ENCODE measurements around the gene HSDL1. TPM values are rescaled to one million over a fixed set of nuclear protein-coding genes. Genes with fewer than 3 reads are reported as not detected.
A peak's percentile ranks its signal among the peaks of the same experiment; 100 is the strongest.

The HSDL1 gene
- polyA plus RNA-seq (2013, experiment 1 of 2; ENCODE audit: insufficient read length) = 20.6 TPM
- polyA plus RNA-seq (2013, experiment 2 of 2; ENCODE audit: insufficient read length) = 20.8 TPM

DNA sequence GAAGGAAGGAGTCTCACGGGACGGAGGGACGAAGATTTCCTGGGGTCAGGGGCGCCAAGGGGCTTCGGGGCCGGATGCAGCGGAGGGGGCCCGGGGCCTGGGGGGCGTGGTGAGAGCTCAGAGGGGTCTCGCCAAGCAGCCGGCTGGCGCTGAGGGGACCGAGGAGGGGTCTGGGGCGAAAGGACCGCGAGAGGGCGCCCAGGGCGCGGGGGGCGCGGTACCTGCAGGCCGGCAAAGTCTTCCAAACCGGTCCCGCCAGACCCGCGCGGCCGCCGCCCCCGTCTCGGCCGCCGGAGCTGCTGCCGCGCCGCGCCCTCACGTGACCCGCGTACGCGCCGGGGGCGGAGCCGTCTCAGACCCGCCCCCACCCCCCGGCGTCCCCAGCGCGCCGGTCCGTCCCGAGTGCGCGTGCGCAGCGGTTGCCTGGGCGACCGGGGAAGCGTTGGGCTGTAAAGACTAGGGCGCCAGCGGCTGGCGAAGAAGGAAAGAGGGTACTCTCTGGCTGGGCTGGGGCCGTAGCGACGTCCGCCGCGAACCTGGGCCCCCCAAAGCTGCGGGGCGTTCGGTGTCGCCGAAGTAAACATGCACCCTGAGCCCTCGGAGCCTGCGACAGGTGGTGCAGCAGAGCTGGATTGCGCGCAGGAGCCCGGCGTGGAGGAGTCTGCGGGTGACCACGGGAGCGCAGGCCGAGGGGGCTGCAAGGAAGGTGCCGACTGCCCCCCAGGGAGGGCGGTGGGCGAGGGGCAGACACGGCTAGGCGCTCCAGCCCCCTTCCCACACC, at the start of gene HSDL1, which contains the start of gene DNAAF1:
TSS of gene HSDL1 (minus strand) at position 319 of the 781 bp plus-strand sequence. CDS start 13,856 bp downstream, outside the sequence.
TSS of gene DNAAF1 (plus strand) at position 450 of the 781 bp plus-strand sequence. CDS start at position 583, 133 bp downstream.
- DNase-seq = peak; percentile 84

DNA sequence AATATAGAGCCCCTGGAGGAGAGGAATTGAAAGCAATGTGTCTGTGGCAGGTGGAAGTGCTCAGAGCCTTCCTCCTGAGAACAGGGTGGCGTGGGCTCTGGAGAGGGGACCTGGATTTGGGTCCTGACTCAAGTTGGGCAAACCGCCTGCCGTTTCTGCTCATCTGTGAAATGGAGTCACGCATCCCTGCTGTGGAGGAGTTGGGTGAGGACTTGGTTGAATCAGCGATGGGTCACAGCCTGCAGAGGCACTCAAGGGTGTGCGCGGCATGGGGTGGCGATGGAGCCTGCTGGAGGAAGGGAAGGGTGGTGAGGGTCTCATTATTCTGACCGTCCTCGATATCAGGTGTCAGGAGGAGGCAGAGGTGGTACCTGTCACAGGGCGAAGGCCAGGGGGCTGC, 49.0 kb upstream of the HSDL1 start:
- DNase-seq = no peak

DNA sequence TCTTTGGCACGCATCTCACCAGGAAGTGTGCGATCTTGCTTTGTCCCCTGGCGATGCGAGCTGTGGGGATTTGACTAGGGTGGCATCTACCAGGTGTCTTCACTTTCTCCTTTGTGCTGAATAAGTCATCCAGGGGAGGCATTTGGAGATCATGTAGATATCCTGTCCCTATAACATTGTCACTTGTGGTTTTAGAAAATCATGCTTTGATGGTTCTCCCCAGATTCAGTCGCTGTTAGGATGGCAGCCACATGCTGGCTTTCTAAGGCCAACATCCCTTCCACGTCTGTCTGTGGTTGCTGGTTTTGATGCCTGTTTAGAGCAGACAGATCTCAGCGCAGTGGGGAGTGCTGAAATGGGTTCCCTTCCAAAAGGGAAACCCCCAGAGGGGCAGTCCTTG, 48.5 kb upstream of the HSDL1 start:
- no peak for DNase-seq

- no peak for DNase-seq
These were observed 46.5 kb upstream of the HSDL1 start for GRCh38 chr16:84191466-84191865.

DNA sequence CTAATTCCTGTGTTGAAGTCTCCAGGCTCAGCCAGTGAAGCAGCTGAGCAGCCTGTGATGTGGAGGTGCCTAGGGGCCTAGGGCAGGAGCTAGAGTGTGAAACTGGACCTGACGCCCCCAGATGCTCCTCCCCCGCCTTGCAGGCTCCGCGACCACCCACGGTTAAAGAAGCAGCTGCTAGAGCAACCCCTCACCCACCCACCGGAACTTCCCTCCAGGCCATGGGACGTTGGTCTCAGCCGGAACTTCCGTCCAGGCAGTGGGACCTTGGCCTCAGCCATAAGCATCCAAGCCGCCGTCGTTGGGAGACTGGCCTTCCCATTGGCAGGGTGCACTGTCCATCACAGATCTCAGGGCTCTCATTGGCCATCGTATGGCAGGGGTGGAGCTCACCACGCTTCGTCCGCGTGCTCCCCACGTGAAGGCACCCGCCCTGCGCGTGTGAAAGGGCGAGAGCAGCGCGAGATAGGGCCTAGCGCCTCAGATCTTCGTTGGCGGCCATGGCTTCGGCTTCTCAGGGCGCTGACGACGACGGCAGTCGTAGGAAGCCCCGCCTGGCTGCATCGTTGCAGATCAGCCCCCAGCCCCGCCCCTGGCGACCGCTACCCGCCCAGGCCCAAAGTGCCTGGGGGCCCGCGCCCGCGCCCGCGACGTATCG, 45.9 kb upstream of the HSDL1 start, which contains the start of gene ADAD2:
TSS of gene ADAD2 (plus strand) at position 427 of the 658 bp plus-strand sequence. CDS start at position 501, 74 bp downstream.
- DNase-seq = no peak

DNA sequence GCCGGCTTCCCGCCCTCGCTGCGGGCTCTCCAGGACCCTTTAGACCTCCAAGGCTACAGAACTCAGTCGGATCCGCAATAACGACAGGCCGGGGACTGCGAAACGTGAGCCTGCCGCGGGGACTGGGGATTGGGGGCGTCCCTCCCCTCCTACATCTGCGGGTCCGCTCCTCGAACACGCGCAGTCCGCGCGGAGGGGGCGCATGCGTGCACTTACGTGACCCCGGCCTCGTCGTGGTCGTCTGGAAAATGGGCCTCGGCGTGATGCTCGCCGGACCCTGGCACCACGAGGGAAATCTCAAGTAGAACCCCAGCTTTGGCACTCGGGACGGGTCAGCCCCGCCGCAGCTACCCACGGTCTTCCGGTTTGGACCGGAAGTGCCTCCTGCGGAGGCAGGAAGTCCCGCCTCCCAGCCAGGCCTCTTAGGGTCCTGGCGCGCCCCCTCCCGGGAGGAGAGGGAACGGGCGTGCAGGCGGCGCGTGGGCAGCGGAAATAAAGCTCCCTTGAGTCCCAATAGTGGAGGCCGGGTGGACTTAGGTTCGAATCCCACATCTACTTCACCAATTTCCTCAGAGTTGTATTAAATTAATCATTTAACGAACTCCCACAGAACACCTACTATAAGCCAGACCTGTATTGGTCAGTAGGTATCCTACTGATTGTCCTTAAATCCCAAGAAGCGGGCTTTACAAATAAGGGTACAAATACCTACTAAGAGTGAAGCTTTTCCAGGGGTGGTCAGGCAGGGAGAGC, 41.9 kb upstream of the HSDL1 start, which contains the start of gene TAF1C:
TSS of gene TAF1C (minus strand) at position 373 of the 753 bp plus-strand sequence. CDS start 2,069 bp downstream, outside the sequence.
- DNase-seq = peak; percentile 94

- DNase-seq = no peak
These were observed 39.8 kb upstream of the HSDL1 start for GRCh38 chr16:84184775-84185174.

GRCh38 chr16:84183911-84184591, 39.1 kb upstream of the HSDL1 start:
- no peak for DNase-seq

- DNase-seq = no peak
These were observed 38.5 kb upstream of the HSDL1 start for GRCh38 chr16:84183572-84183875.

DNA sequence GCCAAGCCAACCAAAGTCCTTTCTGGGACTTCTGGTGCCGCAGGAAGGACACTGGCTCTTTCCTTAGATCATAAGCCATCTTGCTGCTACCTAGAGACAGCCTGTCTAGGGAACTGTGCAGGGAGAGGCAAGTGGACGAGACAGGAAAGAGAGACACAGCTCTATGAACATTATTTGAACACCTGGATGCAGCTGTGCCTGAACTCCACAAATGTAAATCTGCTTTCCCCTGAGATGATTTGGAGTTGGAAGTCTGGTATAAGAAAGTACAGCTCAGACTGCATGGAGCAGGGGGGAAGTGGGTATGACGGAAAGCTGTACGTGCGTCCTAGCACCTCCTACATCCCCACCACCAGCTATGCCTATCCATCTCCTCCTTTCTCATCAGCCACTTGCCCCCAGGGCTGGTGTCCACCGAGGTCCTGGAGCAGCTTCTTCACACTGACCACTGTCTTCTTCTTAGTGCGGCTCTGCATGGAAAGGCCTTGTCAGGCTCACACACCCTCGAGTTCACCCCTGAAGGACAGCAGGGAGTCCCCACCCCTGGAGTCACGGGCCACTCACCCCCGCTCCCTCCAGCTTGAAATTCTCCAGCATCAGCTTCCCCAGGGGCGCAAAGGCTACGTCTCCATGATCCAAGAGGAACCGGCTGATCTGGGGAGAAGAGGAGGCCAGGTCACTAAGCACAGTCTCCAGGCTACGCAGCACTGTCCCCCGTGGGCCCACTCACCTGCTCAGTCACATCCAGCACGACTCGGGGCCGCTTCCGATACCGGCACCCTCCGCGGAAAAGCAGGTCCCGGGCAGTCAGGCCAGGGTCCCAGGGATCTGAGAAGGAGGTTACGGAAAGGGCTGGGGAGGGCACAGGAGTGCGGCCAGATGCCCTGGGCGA, 37.9 kb upstream of the HSDL1 start:
- DNase-seq = no peak

- DNase-seq = no peak
These were observed 37.1 kb upstream of the HSDL1 start for GRCh38 chr16:84182104-84182503.

DNA sequence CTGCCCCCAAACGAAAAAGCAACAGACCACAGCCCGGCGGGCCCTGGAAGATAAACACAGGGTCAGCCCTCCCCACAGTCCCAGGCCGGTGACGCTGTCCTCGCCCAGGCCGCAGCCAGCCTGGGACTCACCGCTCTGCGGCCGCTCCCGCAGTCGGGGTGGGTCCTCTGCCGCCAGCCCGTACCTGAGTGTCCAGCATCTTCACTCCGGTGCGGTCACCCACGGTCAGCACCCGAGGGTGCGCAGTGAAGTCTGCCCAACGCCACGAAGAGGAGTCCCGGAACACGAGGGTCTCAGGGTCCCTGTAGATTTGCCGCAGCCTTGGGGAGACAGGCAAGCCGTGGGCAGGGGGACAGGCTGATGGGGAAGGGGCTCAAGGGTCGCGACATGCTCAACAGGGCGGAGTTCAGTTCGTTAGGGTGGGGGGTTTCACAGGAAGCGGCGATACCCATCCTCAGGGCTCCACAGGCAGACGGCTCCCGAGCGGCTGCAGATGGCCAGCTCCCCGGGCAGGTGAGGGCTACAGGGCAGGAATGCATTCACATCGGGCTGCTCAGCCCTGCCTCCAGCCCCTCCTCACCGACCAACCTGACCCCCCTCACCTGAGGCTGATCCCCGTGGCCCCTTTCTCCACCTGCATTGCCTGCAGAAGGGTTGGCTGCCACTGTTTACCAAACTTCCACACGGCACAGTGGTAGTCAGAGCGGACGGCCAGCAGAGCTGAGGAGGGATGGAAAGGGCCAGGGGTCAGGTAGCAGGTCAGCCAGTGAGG, 36.4 kb upstream of the HSDL1 start:
- DNase-seq = no peak

- DNase-seq = no peak
These were observed 35.7 kb upstream of the HSDL1 start for GRCh38 chr16:84180519-84181140.

DNA sequence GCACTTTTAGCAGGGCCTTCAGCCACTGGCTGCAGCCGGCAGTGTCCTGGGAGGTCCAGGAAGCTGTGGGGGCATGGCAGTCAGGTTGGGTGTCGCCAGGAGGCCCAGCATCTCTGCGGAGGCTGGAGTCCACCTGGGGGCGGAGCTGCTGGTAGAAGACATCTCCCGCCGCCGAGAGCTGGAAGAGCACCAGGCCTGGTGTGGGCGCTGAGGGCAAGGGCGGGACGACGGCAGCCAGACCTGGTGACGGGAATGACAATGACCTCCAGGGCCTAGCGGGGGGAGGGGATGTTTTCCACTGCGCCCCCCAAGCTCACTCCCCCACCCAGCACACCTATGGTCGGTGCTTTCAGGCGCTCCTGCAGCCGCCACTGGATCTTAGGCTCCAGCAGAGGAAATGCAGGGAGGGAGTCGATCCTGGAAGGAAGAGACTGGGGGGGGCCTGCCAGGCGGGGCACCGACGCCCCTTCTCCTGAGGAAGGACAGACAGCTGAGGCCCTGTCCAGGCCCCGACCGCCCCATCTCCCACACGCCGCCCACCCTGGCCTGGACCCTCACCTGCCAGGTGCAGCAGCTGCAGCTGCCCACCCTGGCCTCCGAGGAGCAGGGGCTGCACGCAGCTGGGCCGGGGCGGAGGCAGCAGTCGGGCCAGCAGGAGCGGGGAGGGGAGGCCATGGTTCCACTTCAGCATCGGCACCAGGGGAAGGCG, 34.8 kb upstream of the HSDL1 start:
- DNase-seq = no peak

DNA sequence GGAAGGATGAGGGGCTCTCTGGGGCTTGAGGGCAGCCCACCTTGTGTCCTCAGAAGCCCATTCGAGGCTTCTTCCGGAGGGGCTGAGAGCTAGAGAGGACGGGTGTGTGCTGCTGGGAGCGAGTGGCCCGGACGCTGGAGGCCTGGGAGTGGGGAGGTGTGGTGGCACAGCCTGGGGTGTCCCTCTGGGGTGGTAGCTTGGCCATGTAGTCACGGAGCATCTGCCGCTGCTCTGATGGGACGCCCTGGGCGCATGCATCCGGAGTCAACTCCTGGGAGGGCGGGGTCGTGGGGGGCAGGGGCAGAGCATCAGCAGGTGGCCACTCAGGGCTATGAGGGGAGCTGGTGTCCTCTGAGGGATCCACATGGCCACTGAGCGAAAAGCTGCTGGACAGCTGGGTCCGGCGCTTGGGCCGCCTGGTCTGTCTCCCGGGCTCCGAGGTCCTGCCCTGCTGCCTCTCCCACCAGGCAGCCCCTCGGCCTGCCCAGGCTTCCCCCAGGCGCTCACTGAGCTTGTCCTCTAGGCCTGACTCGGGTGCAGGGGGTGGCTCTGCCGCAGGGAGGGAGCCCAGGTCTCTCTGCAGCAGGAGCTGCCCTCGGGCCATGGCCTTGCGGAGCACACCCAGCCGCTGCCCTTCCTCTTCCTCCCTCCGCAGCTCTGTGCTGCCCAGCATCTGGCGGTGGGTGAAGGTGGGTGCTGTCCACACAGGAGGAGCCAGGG, 34.1 kb upstream of the HSDL1 start:
- DNase-seq = no peak

- DNase-seq = no peak
These were observed 33.3 kb upstream of the HSDL1 start for GRCh38 chr16:84178146-84178765.

DNA sequence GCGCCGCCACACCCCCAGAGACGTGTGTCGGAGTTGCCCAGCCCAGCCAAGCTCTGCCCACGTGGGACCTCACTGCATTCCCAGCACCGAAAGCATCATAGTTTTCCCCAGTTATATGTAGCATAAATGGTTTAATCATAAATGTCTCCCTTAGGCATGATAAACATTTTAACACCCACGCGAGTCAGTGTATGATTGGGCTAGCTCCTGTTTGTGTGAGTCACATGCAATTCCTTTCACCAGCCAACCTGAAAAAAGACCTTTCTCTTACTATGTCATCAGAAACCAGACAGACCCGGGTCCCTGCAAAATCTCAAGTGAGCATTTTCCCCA, 32.7 kb upstream of the HSDL1 start:
- peak; percentile 61 for DNase-seq
